Measurements from ENCODE around the gene SOX10.

Gene SOX10

DNA sequence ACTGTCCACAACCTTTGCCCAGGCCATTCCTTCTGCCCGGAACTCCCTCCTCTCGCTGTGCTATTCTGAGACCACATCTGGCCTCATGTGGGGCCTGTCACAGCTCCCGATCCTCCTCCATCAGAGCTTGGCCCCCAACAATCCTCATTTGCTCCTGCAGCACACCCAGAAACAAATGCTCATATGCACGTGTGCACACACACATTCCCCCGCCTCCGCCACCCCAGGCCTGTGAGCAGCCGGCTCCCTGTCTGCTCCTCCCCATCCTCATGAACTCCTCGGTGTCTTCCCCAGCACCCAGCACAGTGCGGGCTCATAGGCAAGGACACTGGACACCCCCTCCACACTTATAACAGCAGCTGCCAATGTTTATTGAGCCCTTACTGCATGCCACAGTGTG, 43.1 kb upstream of the SOX10 start:
- no peak overlapping the region for H3K27ac ChIP-seq (ENCODE audit: insufficient read depth, low read length, poor library complexity, severe bottlenecking)
- no peaks in the 10 kb centered on the region for H3K9me3 ChIP-seq (ENCODE audit: control insufficient read depth, low read length)
- no peak overlapping the region for H3K4me3 ChIP-seq (ENCODE audit: insufficient read depth, low read depth, low read length, poor library complexity, severe bottlenecking)
- DNase-seq = no peak
- H3K36me3 ChIP-seq (ENCODE audit: control insufficient read depth, insufficient read depth, low read length) = no peaks in the 10 kb centered on the region
- H3K4me1 ChIP-seq (ENCODE audit: control insufficient read depth, insufficient read depth, low read length, poor library complexity, severe bottlenecking) = no peaks in the 10 kb centered on the region
- H3K27me3 ChIP-seq (replicated peaks; ENCODE audit: control insufficient read depth, insufficient read depth, low read length, poor library complexity, severe bottlenecking) = no peaks in the 10 kb centered on the region

DNA sequence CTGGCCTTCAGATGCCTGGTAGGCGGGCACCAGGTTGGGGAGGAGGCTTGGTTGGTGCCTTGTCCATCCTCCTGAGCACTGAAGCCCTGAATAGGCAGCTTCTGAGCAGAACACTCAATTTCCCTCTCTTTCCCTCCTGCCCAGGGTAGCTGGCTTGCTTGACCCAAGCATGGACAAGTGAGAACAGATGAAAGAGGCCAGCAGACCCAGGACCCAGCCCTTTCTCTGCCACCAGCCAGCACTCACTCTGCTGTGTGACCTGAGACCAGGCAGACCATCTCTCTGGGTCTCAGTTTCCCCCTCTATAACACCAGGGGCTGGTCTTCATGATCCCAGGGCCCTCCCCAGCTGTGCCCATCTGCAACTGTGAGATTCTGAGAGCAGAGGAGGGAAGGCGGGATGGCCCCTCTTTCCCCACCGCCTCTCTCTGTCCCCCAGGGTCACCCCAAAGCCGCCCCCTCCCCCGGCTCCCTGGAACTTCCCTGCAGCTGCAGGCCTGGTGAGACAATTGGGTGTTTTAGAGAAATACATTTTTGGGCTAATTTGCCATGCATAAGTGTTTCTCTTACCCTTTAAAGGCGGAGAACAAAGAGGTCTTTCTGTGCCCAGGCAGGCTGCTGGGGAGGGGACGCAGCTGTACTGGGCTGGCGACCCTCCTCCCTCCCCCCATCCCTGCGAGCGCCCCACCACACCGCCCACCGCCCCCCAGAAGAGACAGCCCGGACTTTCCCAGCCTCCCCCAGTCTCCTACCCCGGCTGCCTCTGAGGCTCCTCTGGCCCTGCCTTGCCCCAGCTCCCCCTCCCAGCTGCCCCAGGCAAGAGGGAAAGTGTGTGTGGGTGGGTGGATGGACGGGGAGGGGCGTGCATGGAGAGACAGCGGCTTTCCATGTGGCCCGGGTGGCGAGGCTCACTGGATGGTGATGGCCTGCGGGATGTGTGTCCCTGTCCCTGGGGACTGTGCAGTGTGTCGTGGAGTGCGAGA, 42.1 kb upstream of the SOX10 start:
- H3K27ac ChIP-seq (ENCODE audit: insufficient read depth, low read length, poor library complexity, severe bottlenecking) = no peak overlapping the region
- H3K9me3 ChIP-seq (ENCODE audit: control insufficient read depth, low read length) = no peaks in the 10 kb centered on the region
- H3K36me3 ChIP-seq (ENCODE audit: control insufficient read depth, insufficient read depth, low read length) = no peaks in the 10 kb centered on the region
- H3K27me3 ChIP-seq (replicated peaks; ENCODE audit: control insufficient read depth, insufficient read depth, low read length, poor library complexity, severe bottlenecking) = no peaks in the 10 kb centered on the region
- no peaks in the 10 kb centered on the region for H3K4me1 ChIP-seq (ENCODE audit: control insufficient read depth, insufficient read depth, low read length, poor library complexity, severe bottlenecking)
- H3K4me3 ChIP-seq (ENCODE audit: insufficient read depth, low read depth, low read length, poor library complexity, severe bottlenecking) = no peak overlapping the region
- DNase-seq = no peak

DNA sequence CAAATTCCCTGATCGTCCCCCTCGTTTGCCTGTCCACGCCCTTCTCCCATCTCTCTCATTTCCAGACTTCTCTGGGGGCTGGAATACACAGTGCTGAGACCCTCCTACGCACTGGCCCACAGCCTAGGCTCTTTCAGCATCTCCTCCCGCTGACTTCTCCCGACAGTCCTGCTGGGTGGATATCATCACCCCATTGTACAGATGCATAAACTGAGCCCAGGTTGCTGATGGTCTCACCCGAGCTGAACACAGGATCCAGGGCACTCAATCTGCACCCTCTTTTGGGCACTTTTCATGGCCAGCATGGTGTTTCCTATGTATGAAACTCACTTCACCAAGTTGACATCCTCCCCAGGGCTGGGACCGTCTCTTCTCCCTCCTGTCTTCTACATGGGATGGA, 41.2 kb upstream of the SOX10 start:
- no peak for DNase-seq
- no peaks in the 10 kb centered on the region for H3K36me3 ChIP-seq (ENCODE audit: control insufficient read depth, insufficient read depth, low read length)
- H3K27ac ChIP-seq (ENCODE audit: insufficient read depth, low read length, poor library complexity, severe bottlenecking) = no peak overlapping the region
- no peak overlapping the region for H3K4me3 ChIP-seq (ENCODE audit: insufficient read depth, low read depth, low read length, poor library complexity, severe bottlenecking)
- no peaks in the 10 kb centered on the region for H3K27me3 ChIP-seq (replicated peaks; ENCODE audit: control insufficient read depth, insufficient read depth, low read length, poor library complexity, severe bottlenecking)
- H3K9me3 ChIP-seq (ENCODE audit: control insufficient read depth, low read length) = no peaks in the 10 kb centered on the region
- H3K4me1 ChIP-seq (ENCODE audit: control insufficient read depth, insufficient read depth, low read length, poor library complexity, severe bottlenecking) = no peaks in the 10 kb centered on the region

DNA sequence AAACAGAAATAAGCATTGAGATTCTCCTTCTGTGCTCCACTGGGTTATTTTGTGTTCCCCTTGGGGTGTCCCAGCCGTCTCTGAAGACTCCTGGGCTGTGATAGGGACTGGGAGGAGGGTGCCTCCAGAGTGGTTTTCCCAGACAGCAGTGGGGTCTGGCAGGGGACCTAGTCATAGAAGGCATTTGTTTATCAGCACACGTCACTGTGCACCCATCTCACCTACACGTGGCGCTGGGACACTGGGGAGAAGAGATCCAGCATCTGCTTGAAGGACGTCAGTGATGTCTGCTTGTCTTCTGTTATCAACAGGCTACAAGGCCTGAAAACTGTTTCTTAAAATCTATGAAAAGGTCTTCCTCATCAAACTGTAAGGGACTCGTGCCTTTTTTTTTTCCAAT, 38.7 kb upstream of the SOX10 start:
- H3K27me3 ChIP-seq (replicated peaks; ENCODE audit: control insufficient read depth, insufficient read depth, low read length, poor library complexity, severe bottlenecking) = no peaks in the 10 kb centered on the region
- H3K4me1 ChIP-seq (ENCODE audit: control insufficient read depth, insufficient read depth, low read length, poor library complexity, severe bottlenecking) = no peaks in the 10 kb centered on the region

DNA sequence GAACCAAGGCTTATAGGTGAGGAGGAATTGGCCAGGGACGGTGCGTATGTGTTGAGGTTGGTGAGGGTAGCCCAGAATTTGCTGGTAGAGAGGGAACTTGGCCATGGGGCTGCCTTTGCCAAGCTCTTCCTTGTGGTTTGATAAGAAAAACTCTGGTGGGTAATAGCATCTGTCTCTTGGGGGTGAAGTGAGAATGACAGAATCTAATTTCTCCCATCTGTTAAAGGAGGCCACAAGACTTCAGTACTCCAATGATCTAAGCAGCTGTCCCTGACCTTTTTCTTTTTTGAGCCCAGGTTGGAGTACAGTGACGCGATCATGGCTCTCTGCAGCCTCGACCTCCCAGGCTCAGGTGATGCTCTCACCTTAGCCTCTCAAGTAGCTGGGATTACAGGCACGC, 36.9 kb upstream of the SOX10 start:
- H3K36me3 ChIP-seq (ENCODE audit: control insufficient read depth, insufficient read depth, low read length) = no peaks in the 10 kb centered on the region
- H3K9me3 ChIP-seq (ENCODE audit: control insufficient read depth, low read length) = no peaks in the 10 kb centered on the region
- no peak overlapping the region for H3K27ac ChIP-seq (ENCODE audit: insufficient read depth, low read length, poor library complexity, severe bottlenecking)
- DNase-seq = no peak
- no peak overlapping the region for H3K4me3 ChIP-seq (ENCODE audit: insufficient read depth, low read depth, low read length, poor library complexity, severe bottlenecking)
- no peaks in the 10 kb centered on the region for H3K27me3 ChIP-seq (replicated peaks; ENCODE audit: control insufficient read depth, insufficient read depth, low read length, poor library complexity, severe bottlenecking)
- H3K4me1 ChIP-seq (ENCODE audit: control insufficient read depth, insufficient read depth, low read length, poor library complexity, severe bottlenecking) = no peaks in the 10 kb centered on the region

More for the DNA sequence above, 38.7 kb upstream of the SOX10 start:
- Histone ChIP-seq H3K36me3 (ENCODE audit: control insufficient read depth, insufficient read depth, low read length) (no peaks in the 10 kb centered on the region), H3K27ac (ENCODE audit: insufficient read depth, low read length, poor library complexity, severe bottlenecking) (no peak overlapping the region), H3K9me3 (ENCODE audit: control insufficient read depth, low read length) (no peaks in the 10 kb centered on the region), H3K4me3 (ENCODE audit: insufficient read depth, low read depth, low read length, poor library complexity, severe bottlenecking) (no peak overlapping the region)
- DNase-seq = no peak

GRCh38 chr22:38018938-38019827, 34.8 kb upstream of the SOX10 start:
- H3K27ac ChIP-seq (ENCODE audit: insufficient read depth, low read length, poor library complexity, severe bottlenecking) = no peak overlapping the region
- no peaks in the 10 kb centered on the region for H3K9me3 ChIP-seq (ENCODE audit: control insufficient read depth, low read length)
- no peaks in the 10 kb centered on the region for H3K27me3 ChIP-seq (replicated peaks; ENCODE audit: control insufficient read depth, insufficient read depth, low read length, poor library complexity, severe bottlenecking)
- H3K36me3 ChIP-seq (ENCODE audit: control insufficient read depth, insufficient read depth, low read length) = no peaks in the 10 kb centered on the region
- no peak overlapping the region for H3K4me3 ChIP-seq (ENCODE audit: insufficient read depth, low read depth, low read length, poor library complexity, severe bottlenecking)
- H3K4me1 ChIP-seq (ENCODE audit: control insufficient read depth, insufficient read depth, low read length, poor library complexity, severe bottlenecking) = no peaks in the 10 kb centered on the region
- no peak for DNase-seq

DNA sequence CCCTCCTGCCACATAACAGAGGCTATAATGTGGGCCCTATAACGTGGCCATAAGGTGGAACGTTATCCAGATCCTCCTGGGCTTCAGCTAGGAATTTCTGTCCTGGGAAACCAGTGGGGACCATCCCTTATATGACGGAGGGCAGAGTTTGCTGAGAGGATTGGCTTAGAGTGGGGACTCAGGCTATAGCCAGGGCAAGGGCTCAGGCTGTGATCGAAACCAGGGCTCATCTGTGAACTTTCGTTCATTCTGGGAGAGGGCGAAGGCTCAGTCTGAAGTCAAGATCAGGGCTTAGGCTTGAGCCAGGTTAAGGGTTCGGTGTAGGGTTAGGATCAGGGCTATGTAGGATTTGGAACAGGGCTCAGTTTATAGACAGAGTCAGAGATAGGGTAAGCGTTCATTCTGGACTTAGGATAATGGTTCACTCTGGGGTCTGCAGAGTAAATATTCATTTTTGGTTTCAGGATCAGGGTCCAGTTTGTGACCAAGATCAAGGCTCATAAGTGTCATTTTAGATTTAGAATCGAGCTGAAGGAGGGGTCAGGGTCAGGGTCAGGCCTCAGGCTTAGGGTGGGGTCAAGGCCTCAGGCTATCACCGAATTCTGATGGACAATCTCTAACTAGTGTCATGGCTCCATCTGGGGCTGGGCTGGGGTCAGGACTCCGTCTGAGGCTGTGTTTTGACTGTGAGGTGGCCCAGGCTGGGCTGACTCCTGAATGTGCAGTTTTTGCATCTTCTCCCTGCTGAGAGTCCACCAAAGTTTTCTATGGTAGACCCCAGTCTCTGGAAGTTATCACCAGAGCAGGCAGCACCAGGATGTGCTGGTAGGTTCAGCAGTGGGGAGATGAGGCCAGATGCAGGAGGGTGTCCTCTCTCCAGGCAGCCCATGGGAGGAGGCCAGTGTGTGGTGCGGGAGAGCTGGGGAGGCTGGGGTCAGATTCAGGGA, 33.9 kb upstream of the SOX10 start:
- no peaks in the 10 kb centered on the region for H3K27me3 ChIP-seq (replicated peaks; ENCODE audit: control insufficient read depth, insufficient read depth, low read length, poor library complexity, severe bottlenecking)
- no peaks in the 10 kb centered on the region for H3K36me3 ChIP-seq (ENCODE audit: control insufficient read depth, insufficient read depth, low read length)
- no peak overlapping the region for H3K4me3 ChIP-seq (ENCODE audit: insufficient read depth, low read depth, low read length, poor library complexity, severe bottlenecking)
- no peak overlapping the region for H3K27ac ChIP-seq (ENCODE audit: insufficient read depth, low read length, poor library complexity, severe bottlenecking)
- DNase-seq = no peak
- no peaks in the 10 kb centered on the region for H3K9me3 ChIP-seq (ENCODE audit: control insufficient read depth, low read length)
- H3K4me1 ChIP-seq (ENCODE audit: control insufficient read depth, insufficient read depth, low read length, poor library complexity, severe bottlenecking) = no peaks in the 10 kb centered on the region

GRCh38 chr22:38017272-38017920, 33.0 kb upstream of the SOX10 start:
- Histone ChIP-seq H3K27ac (ENCODE audit: insufficient read depth, low read length, poor library complexity, severe bottlenecking) (no peak overlapping the region), H3K4me3 (ENCODE audit: insufficient read depth, low read depth, low read length, poor library complexity, severe bottlenecking) (no peak overlapping the region), H3K4me1 (ENCODE audit: control insufficient read depth, insufficient read depth, low read length, poor library complexity, severe bottlenecking) (no peaks in the 10 kb centered on the region), H3K9me3 (ENCODE audit: control insufficient read depth, low read length) (no peaks in the 10 kb centered on the region), H3K36me3 (ENCODE audit: control insufficient read depth, insufficient read depth, low read length) (no peaks in the 10 kb centered on the region), H3K27me3 (replicated peaks; ENCODE audit: control insufficient read depth, insufficient read depth, low read length, poor library complexity, severe bottlenecking) (no peaks in the 10 kb centered on the region)
- DNase-seq = no peak

Data from effector memory CD4-positive, alpha-beta T cell (primary cell).